GM23338 (cell line): Measurements from ENCODE around the gene TBATA. TPM values are rescaled to one million over a fixed set of nuclear protein-coding genes. Genes with fewer than 3 reads are reported as not detected.

Experiments
- ATAC-seq: fragments of 200-7000 bp; cut with Tn5 transposase; 3 replicates; pipeline ENCODE4 v1.9.1; 2020
- DNase-seq: peaks from one replicate; pipeline ENCODE4 v3.0.0-alpha.2; 2015; ENCODE audit warnings: low spot score
- H2AFZ ChIP-seq: fragments of 200-600 bp; sonication (generic); 2 replicates; pipeline ENCODE4 v1.8.0; 2016; ENCODE audit warnings: antibody characterized with exemption, mild to moderate bottlenecking, moderate library complexity
- H3F3A ChIP-seq: fragments of 200-600 bp; sonication (generic); replicated peaks from 2 replicates; pipeline ENCODE4 v1.8.0; 2017; ENCODE audit warnings: antibody characterized with exemption, mixed run types, low read depth
- H3K27ac ChIP-seq: fragments of 200-600 bp; sonication (generic); 2 replicates; pipeline ENCODE4 v1.6.1; 2016; ENCODE audit warnings: low read depth
- H3K27me3 ChIP-seq: fragments of 200-600 bp; sonication (generic); 2 replicates; pipeline ENCODE4 v1.8.0; 2016; ENCODE audit warnings: mild to moderate bottlenecking, mixed run types, moderate library complexity; ENCODE audit not compliant: insufficient read depth
- H3K36me3 ChIP-seq: fragments of 200-600 bp; sonication (generic); 2 replicates; pipeline ENCODE4 v1.8.0; 2016; ENCODE audit warnings: mild to moderate bottlenecking; ENCODE audit not compliant: insufficient read depth
- H3K4me1 ChIP-seq: fragments of 200-600 bp; sonication (generic); 2 replicates; pipeline ENCODE4 v1.8.0; 2016; ENCODE audit warnings: mild to moderate bottlenecking, moderate library complexity; ENCODE audit not compliant: insufficient read depth
- H3K4me2 ChIP-seq: fragments of 200-600 bp; sonication (generic); 2 replicates; pipeline ENCODE4 v1.7.1; 2017; ENCODE audit warnings: mixed run types
- H3K4me3 ChIP-seq: fragments of 200-600 bp; sonication (generic); 2 replicates; pipeline ENCODE4 v1.6.1; 2016; ENCODE audit warnings: mixed run types
- H3K79me2 ChIP-seq: fragments of 200-600 bp; sonication (generic); replicated peaks from 2 replicates; pipeline ENCODE4 v1.8.0; 2017; ENCODE audit warnings: mild to moderate bottlenecking; ENCODE audit not compliant: insufficient read depth
- H3K9me2 ChIP-seq: fragments of 200-600 bp; sonication (generic); 2 replicates; pipeline ENCODE4 v1.8.0; 2017; ENCODE audit not compliant: insufficient read depth
- H4K20me1 ChIP-seq: fragments of 200-600 bp; sonication (generic); replicated peaks from 2 replicates; pipeline ENCODE4 v1.8.0; 2017; ENCODE audit warnings: mild to moderate bottlenecking; ENCODE audit not compliant: insufficient read depth
- H3K27ac Mint-ChIP-seq: 2 replicates; pipeline ENCODE4 v1.8.0; 2020; ENCODE audit warnings: inconsistent platforms, mild to moderate bottlenecking, moderate library complexity, mixed read lengths
- H3K27me3 Mint-ChIP-seq: 3 replicates; pipeline ENCODE4 v1.8.0; 2022; ENCODE audit warnings: low read depth, mild to moderate bottlenecking, moderate library complexity, mixed read lengths, inconsistent platforms; ENCODE audit not compliant: insufficient read depth, poor library complexity
- H3K36me3 Mint-ChIP-seq: 3 replicates; pipeline ENCODE4 v1.8.0; 2021; ENCODE audit warnings: low read depth, mild to moderate bottlenecking, inconsistent platforms, moderate library complexity, mixed read lengths
- H3K4me1 Mint-ChIP-seq: 3 replicates; pipeline ENCODE4 v1.8.0; 2020; ENCODE audit warnings: mild to moderate bottlenecking, inconsistent platforms, mixed read lengths
- H3K4me3 Mint-ChIP-seq: 3 replicates; pipeline ENCODE4 v1.8.0; 2021; ENCODE audit warnings: moderate library complexity, mild to moderate bottlenecking, inconsistent platforms, mixed read lengths
- H3K9me3 Mint-ChIP-seq: 3 replicates; pipeline ENCODE4 v1.8.0; 2020; ENCODE audit warnings: moderate library complexity, mild to moderate bottlenecking, inconsistent platforms, mixed read lengths
- CREB1 ChIP-seq: fragments of 250-450 bp; sonication (Bioruptor Pico); IDR thresholded peaks from 2 replicates; pipeline ENCODE4 v1.5.0; 2020; ENCODE audit warnings: low read depth, mild to moderate bottlenecking, moderate library complexity
- CTCF ChIP-seq, 2 experiments: fragments of 200-600 bp in 1 of 2; sonication (generic) in 1 of 2; conservative IDR thresholded peaks; 2 replicates each; pipeline versions ENCODE4 v1.5.1 to v1.6.1; 2016 to 2017; ENCODE audit warnings: antibody characterized with exemption in 2 of 2, low read depth in 2 of 2, mild to moderate bottlenecking in 2 of 2, moderate library complexity in 1 of 2
- EZH2 ChIP-seq: fragments of 200-600 bp; sonication (generic); IDR thresholded peaks from one replicate; pipeline ENCODE4 v1.8.0; 2017; ENCODE audit warnings: antibody characterized with exemption, mild to moderate bottlenecking, low read depth; ENCODE audit not compliant: unreplicated experiment
- EZH2phosphoT487 ChIP-seq: fragments of 200-600 bp; sonication (generic); IDR thresholded peaks from one replicate; pipeline ENCODE4 v1.8.1; 2018; ENCODE audit warnings: antibody characterized with exemption; ENCODE audit not compliant: unreplicated experiment
- JUNB ChIP-seq: IDR thresholded peaks from one replicate; pipeline ENCODE4 v1.6.1; 2016; ENCODE audit warnings: antibody characterized with exemption; ENCODE audit not compliant: unreplicated experiment
- NANOG ChIP-seq: IDR thresholded peaks from 2 replicates; pipeline ENCODE4 v1.6.1; 2016; ENCODE audit warnings: antibody characterized with exemption, borderline replicate concordance
- POLR2AphosphoS5 ChIP-seq: IDR thresholded peaks from 2 replicates; pipeline ENCODE4 v1.6.1; 2016; ENCODE audit warnings: antibody characterized with exemption, low read depth
- STAT1 ChIP-seq: IDR thresholded peaks from one replicate; pipeline ENCODE4 v1.6.1; 2016; ENCODE audit warnings: antibody characterized with exemption; ENCODE audit not compliant: unreplicated experiment
- ZNF114 ChIP-seq: fragments of 250-450 bp; sonication (Bioruptor Pico); IDR thresholded peaks from 2 replicates; pipeline ENCODE4 v1.5.0; 2020; ENCODE audit warnings: mild to moderate bottlenecking, moderate library complexity
- ZNF331 ChIP-seq: fragments of 250-450 bp; sonication (Bioruptor Pico); IDR thresholded peaks from 2 replicates; pipeline ENCODE4 v1.5.0; 2020; ENCODE audit warnings: low read depth, mild to moderate bottlenecking, moderate library complexity
- ZNF462 ChIP-seq: fragments of 250-450 bp; sonication (Bioruptor Pico); IDR thresholded peaks from 2 replicates; pipeline ENCODE4 v1.5.0; 2020; ENCODE audit warnings: mild to moderate bottlenecking, moderate library complexity
- polyA plus RNA-seq: library from polyadenylated mRNA; unstranded; fragments of >200 nt; fragmentation: Nextera tagmentation; extraction: Ambion mirVana; gene quantifications from 2 replicates; pipeline ENCODE4 v1.2.1, GENCODE V29; 2016
- total RNA-seq: library from RNA; depleted of rRNA; stranded (reverse); fragments of >200 nt; shearing (Covaris generic); gene quantifications from 2 replicates; pipeline ENCODE4 v1.2.3, GENCODE V29; 2014
- TF ChIP-seq, protein P1 (sequence below): IDR thresholded peaks from one replicate; pipeline ENCODE4 v1.6.1; 2018; ENCODE audit warnings: antibody characterized with exemption; ENCODE audit not compliant: unreplicated experiment
- TF ChIP-seq, protein P2 (sequence below): IDR thresholded peaks from 2 replicates; pipeline ENCODE4 v1.6.1; 2016; ENCODE audit warnings: antibody characterized with exemption

TBATA gene
- total and polyA plus RNA-seq, 2 experiments from 2014 or later = not detected

DNA sequence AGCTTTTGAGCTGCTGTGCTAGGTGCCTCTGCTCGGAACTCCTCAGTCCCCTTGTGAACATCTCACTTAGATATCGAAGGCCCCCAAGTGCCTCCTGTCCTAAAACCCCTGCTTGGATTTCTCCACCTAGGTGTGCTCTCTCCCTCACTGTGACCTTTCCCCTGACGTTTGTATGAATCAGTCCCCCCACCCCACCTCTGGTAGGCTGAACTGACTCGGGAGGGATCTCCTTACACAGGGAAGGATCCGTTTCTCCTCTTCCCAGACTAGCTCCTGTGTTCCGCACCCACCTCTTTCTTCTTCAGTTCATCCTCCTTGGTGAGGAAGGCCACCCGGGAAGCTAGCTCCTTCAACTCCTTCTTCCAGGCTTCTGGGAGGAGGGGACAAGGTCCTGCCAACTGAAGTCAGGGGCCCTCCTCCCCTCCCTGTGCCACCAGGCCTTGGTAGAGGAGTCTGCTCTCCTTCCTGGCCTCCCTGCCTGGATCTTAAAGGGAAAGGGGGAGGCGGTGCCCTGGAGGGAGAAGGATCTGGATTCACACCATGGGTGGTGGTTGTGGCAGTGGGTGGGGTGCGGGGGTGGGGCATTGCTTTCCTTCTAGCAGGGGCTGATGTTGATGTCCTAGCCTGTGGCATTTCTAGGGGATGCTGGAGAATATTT is 6.8 kb downstream of the TBATA start:
- Histone ChIP-seq H2AFZ (no peak overlapping the region; the same call in 1 of the 2 replicates), H3K4me1 (no peaks in the 10 kb centered on the region), H3F3A (no peaks in the 10 kb centered on the region), H4K20me1 (no peaks in the 10 kb centered on the region; the same call in 1 of the 2 replicates), H3K36me3 (no peaks in the 10 kb centered on the region), H3K27me3 (no peaks in the 10 kb centered on the region), H3K27ac (no peak overlapping the region), H3K4me2 (no peak overlapping the region), H3K79me2 (no peaks in the 10 kb centered on the region), H3K9me2 (peaks cover 4% of the 10 kb centered on the region; the same call in 1 of the 2 replicates), H3K4me3 (no peak overlapping the region)
- ATAC-seq (peak; percentile 27), DNase-seq (no peak)
- no peaks in the 10 kb centered on the region for H3K9me3 Mint-ChIP-seq
- H3K4me3 Mint-ChIP-seq = no peak overlapping the region
- TF ChIP-seq EZH2 = no peak
- no peak for TF ChIP-seq NANOG
- TF ChIP-seq, protein P1, sequence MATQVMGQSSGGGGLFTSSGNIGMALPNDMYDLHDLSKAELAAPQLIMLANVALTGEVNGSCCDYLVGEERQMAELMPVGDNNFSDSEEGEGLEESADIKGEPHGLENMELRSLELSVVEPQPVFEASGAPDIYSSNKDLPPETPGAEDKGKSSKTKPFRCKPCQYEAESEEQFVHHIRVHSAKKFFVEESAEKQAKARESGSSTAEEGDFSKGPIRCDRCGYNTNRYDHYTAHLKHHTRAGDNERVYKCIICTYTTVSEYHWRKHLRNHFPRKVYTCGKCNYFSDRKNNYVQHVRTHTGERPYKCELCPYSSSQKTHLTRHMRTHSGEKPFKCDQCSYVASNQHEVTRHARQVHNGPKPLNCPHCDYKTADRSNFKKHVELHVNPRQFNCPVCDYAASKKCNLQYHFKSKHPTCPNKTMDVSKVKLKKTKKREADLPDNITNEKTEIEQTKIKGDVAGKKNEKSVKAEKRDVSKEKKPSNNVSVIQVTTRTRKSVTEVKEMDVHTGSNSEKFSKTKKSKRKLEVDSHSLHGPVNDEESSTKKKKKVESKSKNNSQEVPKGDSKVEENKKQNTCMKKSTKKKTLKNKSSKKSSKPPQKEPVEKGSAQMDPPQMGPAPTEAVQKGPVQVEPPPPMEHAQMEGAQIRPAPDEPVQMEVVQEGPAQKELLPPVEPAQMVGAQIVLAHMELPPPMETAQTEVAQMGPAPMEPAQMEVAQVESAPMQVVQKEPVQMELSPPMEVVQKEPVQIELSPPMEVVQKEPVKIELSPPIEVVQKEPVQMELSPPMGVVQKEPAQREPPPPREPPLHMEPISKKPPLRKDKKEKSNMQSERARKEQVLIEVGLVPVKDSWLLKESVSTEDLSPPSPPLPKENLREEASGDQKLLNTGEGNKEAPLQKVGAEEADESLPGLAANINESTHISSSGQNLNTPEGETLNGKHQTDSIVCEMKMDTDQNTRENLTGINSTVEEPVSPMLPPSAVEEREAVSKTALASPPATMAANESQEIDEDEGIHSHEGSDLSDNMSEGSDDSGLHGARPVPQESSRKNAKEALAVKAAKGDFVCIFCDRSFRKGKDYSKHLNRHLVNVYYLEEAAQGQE = no peak
- no peak for TF ChIP-seq ZNF462
- no peak for TF ChIP-seq POLR2AphosphoS5
- no peak for TF ChIP-seq EZH2phosphoT487
- no peak for TF ChIP-seq JUNB
- TF ChIP-seq, protein P2, sequence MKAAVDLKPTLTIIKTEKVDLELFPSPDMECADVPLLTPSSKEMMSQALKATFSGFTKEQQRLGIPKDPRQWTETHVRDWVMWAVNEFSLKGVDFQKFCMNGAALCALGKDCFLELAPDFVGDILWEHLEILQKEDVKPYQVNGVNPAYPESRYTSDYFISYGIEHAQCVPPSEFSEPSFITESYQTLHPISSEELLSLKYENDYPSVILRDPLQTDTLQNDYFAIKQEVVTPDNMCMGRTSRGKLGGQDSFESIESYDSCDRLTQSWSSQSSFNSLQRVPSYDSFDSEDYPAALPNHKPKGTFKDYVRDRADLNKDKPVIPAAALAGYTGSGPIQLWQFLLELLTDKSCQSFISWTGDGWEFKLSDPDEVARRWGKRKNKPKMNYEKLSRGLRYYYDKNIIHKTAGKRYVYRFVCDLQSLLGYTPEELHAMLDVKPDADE = no peak
- no peak for TF ChIP-seq CREB1 (CRISPR knock-in tag)
- no peak for TF ChIP-seq ZNF114 (CRISPR knock-in tag)
- no peak for TF ChIP-seq ZNF331 (CRISPR knock-in tag)
- no peak for TF ChIP-seq STAT1
- TF ChIP-seq CTCF (conservative IDR thresholded peaks at IDR 0.05; ENCODE audit: low read depth in 2 of 2) = no peak
- no peak overlapping the region for H3K27ac Mint-ChIP-seq
- peaks cover 5% of the 10 kb centered on the region; the same call in 2 of the 3 replicates for H3K4me1 Mint-ChIP-seq
- peaks cover 6% of the 10 kb centered on the region for H3K27me3 Mint-ChIP-seq
- no peaks in the 10 kb centered on the region for H3K36me3 Mint-ChIP-seq
